Hepatocyte (in vitro differentiated cells): ENCODE data around the gene BRIP1.

Experiments
- CTCF ChIP-seq: fragments of 200-600 bp; sonication (generic); IDR thresholded peaks from 2 replicates; pipeline ENCODE4 v1.5.1; 2016; ENCODE audit warnings: antibody characterized with exemption, mild to moderate bottlenecking; ENCODE audit not compliant: poor library complexity
- EZH2 ChIP-seq: fragments of 200-600 bp; sonication (generic); IDR thresholded peaks from 2 replicates; pipeline ENCODE4 v1.6.1; 2016; ENCODE audit warnings: antibody characterized with exemption, mild to moderate bottlenecking, borderline replicate concordance

GRCh38 chr17:61852857-61853256 is 10.5 kb downstream of the BRIP1 start:
- TF ChIP-seq CTCF (no peak), EZH2 (no peak)
